CD14-positive monocyte (primary cell): ENCODE measurements around the gene KMT2B. TPM values are rescaled to one million over a fixed set of nuclear protein-coding genes. Genes with fewer than 3 reads are reported as not detected.
A peak's percentile ranks its signal among the peaks of the same experiment; 100 is the strongest.

Experiments
- DNase-seq, 3 donors: peaks; one replicate each; pipeline ENCODE4 v3.0.0-alpha.2; 2011 to 2022
- H2AFZ ChIP-seq: 2 replicates; pipeline ENCODE4 v1.6.0; 2012; ENCODE audit warnings: mild to moderate bottlenecking, low read depth, low read length, inconsistent platforms; ENCODE audit not compliant: insufficient read depth, poor library complexity, severe bottlenecking
- H3K27ac ChIP-seq, 2 donors: 1 replicate in 1 of 2; 2 replicates in 1 of 2; pipeline ENCODE4 v1.5.1; 2012 to 2013; ENCODE audit warnings: low read length in 2 of 2, control low read depth in 1 of 2, inconsistent platforms in 1 of 2, low read depth in 1 of 2, mild to moderate bottlenecking in 1 of 2
- H3K27me3 ChIP-seq, 2 donors: one replicate each; pipeline versions ENCODE4 v1.6.0 to v1.6.1; 2011 to 2013; ENCODE audit warnings: low read length in 2 of 2; ENCODE audit not compliant: control insufficient read depth in 2 of 2, insufficient read depth in 2 of 2
- H3K36me3 ChIP-seq, 2 donors: replicated peaks in 1 of 2; 1 replicate in 1 of 2; 2 replicates in 1 of 2; pipeline versions ENCODE4 v1.5.1 to v1.6.1; 2012 to 2013; ENCODE audit warnings: low read length in 2 of 2, control low read depth in 1 of 2, inconsistent platforms in 1 of 2, mild to moderate bottlenecking in 1 of 2; ENCODE audit not compliant: insufficient read depth in 2 of 2, control insufficient read depth in 1 of 2
- H3K4me1 ChIP-seq, 2 donors: 1 replicate in 1 of 2; 2 replicates in 1 of 2; pipeline versions ENCODE4 v1.5.1 to v1.6.1; 2012 to 2013; ENCODE audit warnings: low read length in 2 of 2, control low read depth in 1 of 2, inconsistent platforms in 1 of 2, mild to moderate bottlenecking in 1 of 2, moderate library complexity in 1 of 2; ENCODE audit not compliant: insufficient read depth in 2 of 2, control insufficient read depth in 1 of 2
- H3K4me2 ChIP-seq: replicated peaks from 2 replicates; pipeline ENCODE3; 2012; ENCODE audit warnings: low read length, moderate library complexity, mild to moderate bottlenecking; ENCODE audit not compliant: poor library complexity, severe bottlenecking; ENCODE audit errors: extremely low read depth
- H3K4me3 ChIP-seq, 3 experiments: fragments of 200-600 bp in 1 of 3; sonication (generic) in 1 of 3; replicated peaks in 1 of 3; 1 replicate in 2 of 3; 2 replicates in 1 of 3; pipeline ENCODE4 v1.5.1; 2011 to 2013; ENCODE audit warnings: low read length in 3 of 3, mild to moderate bottlenecking in 3 of 3, control low read depth in 2 of 3, low read depth in 2 of 3, inconsistent platforms in 1 of 3, moderate library complexity in 1 of 3
- H3K79me2 ChIP-seq: 2 replicates; pipeline ENCODE4 v1.6.0; 2012; ENCODE audit warnings: mild to moderate bottlenecking, control low read depth, inconsistent platforms, low read length, moderate library complexity; ENCODE audit not compliant: insufficient read depth
- H3K9ac ChIP-seq: 2 replicates; pipeline ENCODE4 v1.6.0; 2017; ENCODE audit warnings: low read length, mild to moderate bottlenecking; ENCODE audit not compliant: insufficient read depth, poor library complexity, severe bottlenecking
- H3K9me3 ChIP-seq, 2 donors: replicated peaks in 1 of 2; 1 replicate in 1 of 2; 2 replicates in 1 of 2; pipeline versions ENCODE4 v1.5.1 to v1.6.1; 2012 to 2013; ENCODE audit warnings: low read length in 2 of 2, control low read depth in 1 of 2; ENCODE audit not compliant: control insufficient read depth in 1 of 2, insufficient read depth in 1 of 2
- H4K20me1 ChIP-seq: 2 replicates; pipeline ENCODE4 v1.6.0; 2012; ENCODE audit warnings: mild to moderate bottlenecking, low read length, control low read depth, moderate library complexity; ENCODE audit not compliant: insufficient read depth
- H3K27ac Mint-ChIP-seq, 7 donors: one replicate each; pipeline ENCODE4 v1.8.0; 2020; ENCODE audit warnings: mild to moderate bottlenecking in 7 of 7, mixed read lengths in 7 of 7, moderate library complexity in 6 of 7, inconsistent platforms in 2 of 7
- H3K27me3 Mint-ChIP-seq, 3 donors: one replicate each; pipeline ENCODE4 v1.8.0; 2021 to 2022; ENCODE audit warnings: low read depth in 3 of 3, mild to moderate bottlenecking in 3 of 3, mixed read lengths in 3 of 3, moderate library complexity in 3 of 3, inconsistent platforms in 1 of 3
- H3K36me3 Mint-ChIP-seq, 2 donors: one replicate each; pipeline ENCODE4 v1.8.0; 2020; ENCODE audit warnings: mixed read lengths in 2 of 2, inconsistent platforms in 1 of 2, mild to moderate bottlenecking in 1 of 2
- H3K4me1 Mint-ChIP-seq: one replicate; pipeline ENCODE4 v1.8.0; 2020; ENCODE audit warnings: mild to moderate bottlenecking, mixed read lengths
- H3K4me3 Mint-ChIP-seq, 2 donors: one replicate each; pipeline ENCODE4 v1.8.0; 2020; ENCODE audit warnings: mild to moderate bottlenecking in 2 of 2, mixed read lengths in 2 of 2, moderate library complexity in 1 of 2
- H3K9me3 Mint-ChIP-seq, 7 donors: one replicate each; pipeline ENCODE4 v1.8.0; 2020 to 2022; ENCODE audit warnings: mixed read lengths in 7 of 7, mild to moderate bottlenecking in 6 of 7, moderate library complexity in 6 of 7, inconsistent platforms in 2 of 7
- CTCF ChIP-seq: fragments of 200-600 bp; IDR thresholded peaks from one replicate; pipeline ENCODE4 v1.8.0; 2022; ENCODE audit warnings: antibody characterized with exemption, mild to moderate bottlenecking
- WGBS: methylation state at CpG from one replicate; pipeline ENCODE4 v1.1.5; 2013; ENCODE audit warnings: missing lambda C conversion rate; ENCODE audit not compliant: insufficient coverage; 5-methylcytosine and 5-hydroxymethylcytosine counted together
- intact Hi-C, 2 donors: fragments of 100-400 bp; cut with micrococcal nuclease; formaldehyde crosslinking; loops; one replicate each; pipeline versions ENCODE4 v1.15.0 to v1.15.1; 2023
- polyA plus RNA-seq, 3 donors: library from polyadenylated mRNA; depleted of rRNA in 1 of 3; unstranded in 2 of 3; stranded (reverse) in 1 of 3; fragments of 300-500 nt in 2 of 3; fragments of >200 nt in 1 of 3; fragmentation: Illumina TruSeq in 2 of 3; gene quantifications; 1 replicate in 2 of 3; 2 replicates in 1 of 3; pipeline ENCODE4 v1.2.3, GENCODE V29; 2012 to 2021

KMT2B gene
- polyA plus RNA-seq, 3 donors = 0.32 to 63.6 (median 0.65) TPM

- H2AFZ ChIP-seq = no peak overlapping the region
- Mint-ChIP-seq H3K27ac (no peak overlapping the region), H3K4me3 (peak overlapping the region in 1 of 2 donors; percentile 99), H3K4me1 (peaks cover 9% of the 10 kb centered on the region), H3K36me3 (peaks cover 0 to 4% of the 10 kb centered on the region in 2 donors), H3K27me3 (peaks cover 31 to 35% (median 33%) of the 10 kb centered on the region in 3 donors), H3K9me3 (peaks cover 0 to 12% (median 3%) of the 10 kb centered on the region in 7 donors)
- intact Hi-C loops = no loop called here
- H3K36me3 ChIP-seq = no peaks in the 10 kb centered on the region
- H3K4me2 ChIP-seq = no peak overlapping the region
- no peaks in the 10 kb centered on the region for H3K9me3 ChIP-seq
- no peaks in the 10 kb centered on the region for H4K20me1 ChIP-seq
- no peak overlapping the region for H3K9ac ChIP-seq
- no peaks in the 10 kb centered on the region for H3K79me2 ChIP-seq
- no peak overlapping the region for H3K4me3 ChIP-seq
- H3K27ac ChIP-seq = no peak overlapping the region
- WGBS = 68% methylated on average over 4 of the region's 9 CpGs
- peaks cover 12 to 13% of the 10 kb centered on the region in 2 donors for H3K4me1 ChIP-seq
- no peak for DNase-seq
- peaks cover 0 to 23% of the 10 kb centered on the region in 2 donors for H3K27me3 ChIP-seq
- TF ChIP-seq CTCF = no peak
Observed at GRCh38 chr19:35703343-35703742, 14.5 kb upstream of the KMT2B start.

- H3K9me3 Mint-ChIP-seq = peaks cover 0 to 12% (median 3%) of the 10 kb centered on the region in 7 donors
- intact Hi-C loops = no loop called here
- Histone ChIP-seq H2AFZ (no peak within 1 kb of the TSS), H3K27ac (no peak within 1 kb of the TSS), H3K4me3 (no peak within 1 kb of the TSS), H3K9me3 (no peaks in the 10 kb centered on the region), H3K27me3 (peaks cover 0 to 23% of the 10 kb centered on the region in 2 donors), H3K4me2 (no peak within 1 kb of the TSS), H4K20me1 (no peaks in the 10 kb centered on the region), H3K36me3 (no peaks in the 10 kb centered on the region), H3K9ac (no peak within 1 kb of the TSS), H3K79me2 (no peaks in the 10 kb centered on the region), H3K4me1 (peaks cover 12 to 13% of the 10 kb centered on the region in 2 donors)
- peaks cover 0 to 4% of the 10 kb centered on the region in 2 donors for H3K36me3 Mint-ChIP-seq
- WGBS = 29% methylated on average over 23 of the region's 24 CpGs
- H3K4me3 Mint-ChIP-seq = peak within 1 kb of the TSS in 1 of 2 donors; percentile 99
- peaks cover 9% of the 10 kb centered on the region for H3K4me1 Mint-ChIP-seq
- peaks cover 31 to 34% (median 32%) of the 10 kb centered on the region in 3 donors for H3K27me3 Mint-ChIP-seq
- no peak within 1 kb of the TSS for H3K27ac Mint-ChIP-seq
- no peak for DNase-seq
- no peak for TF ChIP-seq CTCF
Observed at GRCh38 chr19:35704218-35704617, 13.6 kb upstream of the KMT2B start, which contains the start of gene ZBTB32. Gene ZBTB32 (plus strand): TSS chr19:35704558. CDS start chr19:35714627, 10,069 bp downstream.
